ENCODE measurements around the gene STAT4.

Gene STAT4

DNA sequence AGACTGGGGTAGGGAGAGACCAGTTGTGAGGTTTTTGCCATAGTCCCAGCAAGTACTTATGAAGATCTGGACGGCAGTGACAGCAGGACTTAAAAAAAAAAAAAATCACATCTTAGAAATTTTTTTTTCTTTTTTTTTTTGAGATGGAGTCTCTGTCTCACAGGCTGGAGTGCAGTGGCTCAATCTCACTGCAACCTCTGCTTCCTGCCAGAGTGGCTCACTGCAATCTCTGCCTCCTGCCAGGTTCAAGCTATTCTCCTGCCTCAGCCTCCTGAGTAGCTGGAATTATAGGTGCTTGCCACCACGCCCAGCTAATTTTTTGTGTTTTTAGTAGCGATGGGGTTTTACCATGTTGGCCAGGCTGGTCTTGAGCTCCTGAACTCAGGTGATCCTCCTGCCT is 22.4 kb upstream of the STAT4 start:
- DNase-seq (ENCODE audit: low read depth in 2 of 2): no peak

DNA sequence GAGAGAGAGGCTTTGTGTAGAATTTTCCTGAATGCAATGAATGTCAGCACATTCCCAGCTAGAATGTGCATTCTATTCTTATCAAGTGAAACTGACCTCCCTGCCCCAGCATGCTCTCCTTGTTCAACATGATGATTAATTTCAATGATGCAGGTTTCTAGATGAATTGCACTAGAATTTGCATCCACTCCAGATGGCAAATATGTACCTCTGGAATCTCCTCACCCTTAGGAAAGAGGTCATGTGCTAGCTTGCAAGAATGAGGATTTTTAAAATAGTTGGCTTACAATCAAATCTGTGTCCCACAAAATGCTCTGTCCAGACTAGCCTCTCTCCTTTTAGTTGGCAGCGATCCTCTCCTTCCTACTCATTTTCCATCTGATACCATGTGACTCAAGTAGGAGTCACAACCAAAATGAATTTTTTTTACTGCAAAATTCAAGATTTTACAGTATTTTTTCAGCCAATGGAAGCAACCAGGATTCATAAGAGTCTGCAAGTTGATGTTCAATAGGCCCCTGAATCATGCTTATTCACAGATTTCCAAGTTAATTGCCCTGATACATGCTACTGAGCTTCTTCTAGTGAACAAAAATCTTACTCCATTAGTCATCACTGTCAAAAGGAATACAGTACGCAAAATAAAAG is 21.0 kb upstream of the STAT4 start:
- peak; percentile 96 to 97 for DNase-seq (ENCODE audit: low read depth in 2 of 2)

- no peak for DNase-seq (ENCODE audit: low read depth in 2 of 2)
Observed at GRCh38 chr2:191171286-191171685, 20.5 kb upstream of the STAT4 start.

DNA sequence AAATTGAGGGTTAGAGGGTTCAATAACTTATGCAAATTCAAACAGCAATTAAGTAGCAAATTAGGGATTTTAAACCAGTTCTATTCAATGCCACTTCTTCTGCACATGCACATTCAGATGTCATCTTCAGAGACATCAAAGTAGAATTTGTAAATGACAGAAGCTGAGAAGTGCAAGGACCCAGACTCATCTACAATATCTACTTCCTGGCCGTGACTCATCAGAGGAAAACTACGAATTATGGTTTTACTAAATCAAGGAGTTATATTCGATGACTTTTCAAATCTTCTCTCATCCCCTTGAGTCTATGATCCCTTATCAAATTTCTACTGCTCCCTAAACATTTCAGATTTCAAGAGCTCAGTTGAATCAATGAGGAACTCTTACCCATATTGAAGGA is 20.0 kb upstream of the STAT4 start:
- no peak for DNase-seq (ENCODE audit: low read depth in 2 of 2)

GRCh38 chr2:191170301-191170636 is 19.5 kb upstream of the STAT4 start:
- DNase-seq (ENCODE audit: low read depth in 2 of 2): no peak

- DNase-seq (ENCODE audit: low read depth in 2 of 2): no peak
Observed at GRCh38 chr2:191169456-191170300, 18.9 kb upstream of the STAT4 start.

- peak; percentile 88 to 91 for DNase-seq (ENCODE audit: low read depth in 2 of 2)
Observed at GRCh38 chr2:191167766-191168165, 17.0 kb upstream of the STAT4 start.

GRCh38 chr2:191166756-191167445 is 16.1 kb upstream of the STAT4 start:
- no peak for DNase-seq (ENCODE audit: low read depth in 2 of 2)

GRCh38 chr2:191166111-191166755 is 15.4 kb upstream of the STAT4 start:
- no peak for DNase-seq (ENCODE audit: low read depth in 2 of 2)

- no peak for DNase-seq (ENCODE audit: low read depth in 2 of 2)
Observed at GRCh38 chr2:191165176-191165643, 14.4 kb upstream of the STAT4 start.

DNA sequence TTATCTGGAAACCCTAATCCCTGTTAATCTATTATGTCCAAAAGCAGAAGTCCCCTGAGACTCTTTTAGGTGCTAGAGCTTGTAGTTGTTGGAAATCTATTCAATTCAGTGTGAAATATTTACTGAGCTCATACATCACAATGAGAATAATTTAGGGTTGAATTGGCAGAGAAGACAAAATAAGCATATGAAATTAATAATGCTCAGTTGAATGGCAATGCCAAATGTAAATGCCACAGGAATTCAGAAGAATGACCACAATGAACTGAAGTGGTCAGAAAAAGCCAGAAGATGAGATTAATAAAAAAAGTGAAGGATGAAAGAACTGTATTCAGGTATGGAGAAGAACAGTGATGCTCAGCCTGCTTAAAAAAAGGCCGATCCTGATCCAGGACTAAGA is 8.0 kb upstream of the STAT4 start:
- no peak for DNase-seq (ENCODE audit: low read depth in 2 of 2)

DNA sequence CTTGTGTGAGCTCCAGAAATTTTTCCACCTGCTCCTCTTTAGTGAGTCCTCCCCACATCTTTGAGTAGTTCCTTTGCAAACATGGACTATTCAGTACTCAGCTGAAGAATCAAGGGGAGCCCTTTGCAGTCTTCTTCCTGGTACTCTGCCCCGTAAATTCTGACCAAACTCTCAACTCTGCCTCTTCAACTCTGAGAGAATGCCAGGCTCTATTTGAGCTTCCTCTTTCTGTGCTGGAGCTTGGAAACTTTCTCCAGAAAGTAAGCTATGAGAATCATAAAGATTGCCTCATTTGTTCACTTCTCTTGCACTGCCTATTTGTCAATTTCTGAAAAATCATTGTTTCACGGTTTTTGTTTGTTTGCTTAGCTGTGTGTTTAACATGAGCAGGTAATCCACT is 7.4 kb upstream of the STAT4 start:
- DNase-seq (ENCODE audit: low read depth in 2 of 2): no peak

GRCh38 chr2:191155608-191156071 is 4.8 kb upstream of the STAT4 start:
- DNase-seq (ENCODE audit: low read depth in 2 of 2): no peak

GRCh38 chr2:191153716-191154115 is 2.9 kb upstream of the STAT4 start:
- DNase-seq (ENCODE audit: low read depth in 2 of 2): no peak

- peak in 1 of 2 experiments; percentile 61 for DNase-seq (ENCODE audit: low read depth in 2 of 2)
Observed at GRCh38 chr2:191152482-191153240, 1.9 kb upstream of the STAT4 start.

DNA sequence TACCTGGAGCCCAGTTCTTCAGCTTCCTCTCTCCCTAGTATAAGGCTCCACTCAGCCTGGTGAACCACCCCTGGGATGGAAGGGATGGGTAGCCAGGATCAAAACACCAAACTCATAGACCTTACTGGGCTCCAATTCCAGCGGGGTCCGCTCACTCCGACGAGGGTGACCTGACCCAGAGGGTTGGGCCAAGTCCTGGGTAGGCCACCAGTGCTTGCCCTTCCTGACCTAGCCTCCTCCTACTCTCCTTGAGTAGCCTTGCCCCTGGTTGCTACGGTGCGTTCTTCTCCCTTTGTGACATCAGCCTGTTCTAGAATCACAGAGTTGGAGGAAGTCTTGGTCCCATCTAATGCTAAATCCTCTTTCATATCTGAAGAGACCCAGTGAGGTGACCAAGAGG is 537 bp upstream of the STAT4 start:
- no peak for DNase-seq (ENCODE audit: low read depth in 2 of 2)

DNA sequence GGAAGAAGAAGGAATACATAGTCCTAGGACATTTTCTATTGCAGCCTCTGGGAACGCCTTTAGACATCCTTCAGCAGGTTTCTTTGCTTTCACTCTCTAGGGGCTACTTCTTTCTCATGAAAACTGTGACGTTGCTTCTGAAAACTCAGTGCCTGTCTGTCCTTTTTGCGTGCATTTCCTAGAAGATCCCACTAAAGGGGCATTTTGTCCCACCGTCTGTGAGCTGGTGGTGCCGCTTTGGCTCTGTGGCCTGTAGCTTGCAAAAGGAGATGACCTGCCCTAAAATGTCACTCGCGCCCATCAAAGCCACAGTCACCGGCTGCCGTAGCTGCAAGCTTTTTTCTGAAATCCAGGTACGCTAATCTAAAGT is 579 bp downstream of the STAT4 start:
- DNase-seq (ENCODE audit: low read depth in 2 of 2): no peak

DNA sequence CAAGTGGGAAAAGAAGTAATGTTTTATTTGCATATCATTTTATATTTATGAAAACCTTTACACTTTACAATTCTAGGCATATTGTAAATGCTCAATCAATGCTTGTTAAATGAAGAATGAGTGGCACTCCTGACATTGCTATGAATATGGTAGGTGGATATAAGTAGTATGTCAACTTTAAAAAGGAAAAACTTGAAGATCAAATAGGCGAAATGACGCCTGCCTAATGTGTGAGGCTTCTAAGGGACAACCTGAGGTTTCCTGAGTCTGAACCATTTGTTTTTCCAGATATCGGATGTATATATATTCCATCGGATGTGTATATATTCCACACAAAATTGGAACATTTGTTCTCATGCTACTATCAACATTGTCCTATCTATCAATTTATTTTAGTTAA is 1.4 kb downstream of the STAT4 start:
- no peak for DNase-seq (ENCODE audit: low read depth in 2 of 2)

DNA sequence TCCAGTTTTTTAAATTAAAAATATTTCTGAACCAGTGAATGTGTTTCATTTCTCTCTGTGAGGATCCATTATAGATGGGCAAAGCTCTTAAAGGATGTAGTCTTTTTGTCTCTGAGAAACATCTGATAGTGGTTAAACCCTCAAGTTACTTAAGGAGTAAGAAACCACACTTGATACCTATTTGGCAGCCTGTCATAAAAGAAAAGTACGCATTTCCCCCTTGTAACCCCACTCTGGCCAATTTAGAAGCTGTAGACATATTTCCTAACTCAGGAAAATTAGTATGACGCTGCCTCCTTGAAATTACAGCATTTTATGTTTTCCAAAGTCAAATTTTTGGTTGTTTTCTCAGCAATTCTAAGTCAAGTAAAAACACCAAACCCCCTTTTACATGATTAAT is 2.0 kb downstream of the STAT4 start:
- DNase-seq (ENCODE audit: low read depth in 2 of 2): no peak

GRCh38 chr2:191148281-191148680 is 2.5 kb downstream of the STAT4 start:
- no peak for DNase-seq (ENCODE audit: low read depth in 2 of 2)

DNA sequence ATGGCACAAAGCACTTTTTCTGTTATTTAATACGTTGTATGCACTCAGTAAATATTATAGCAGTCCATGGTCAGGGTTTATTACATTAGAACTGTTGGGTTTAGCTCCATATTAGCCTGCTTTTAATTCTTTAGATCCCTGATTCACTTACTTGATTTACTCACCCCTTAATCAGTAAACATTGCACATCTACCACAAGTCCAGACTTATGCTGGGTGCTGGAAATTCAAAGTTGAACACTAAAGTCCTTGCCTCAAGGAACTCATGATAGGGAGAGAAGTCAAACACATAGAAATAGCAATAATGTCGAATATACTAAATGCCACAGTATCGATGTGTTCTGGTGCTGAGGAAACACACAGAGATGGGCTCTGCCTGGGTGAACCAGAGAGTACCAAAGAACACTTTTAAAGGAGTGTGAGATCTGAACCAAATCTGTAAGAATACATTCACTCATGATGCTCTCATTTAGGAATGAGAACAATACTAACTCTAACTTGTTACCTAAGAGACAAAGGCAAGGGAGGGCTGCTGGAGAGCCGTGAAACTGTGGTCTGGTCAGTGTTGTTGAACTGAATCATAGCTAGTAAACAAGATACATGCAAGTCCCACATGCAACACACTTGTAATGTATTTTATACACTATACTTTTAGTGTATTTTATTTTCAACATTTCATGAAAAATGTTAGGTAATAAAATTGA is 4.9 kb downstream of the STAT4 start:
- DNase-seq (ENCODE audit: low read depth in 2 of 2): no peak
